Uterus (tissue), 2 donors: ENCODE measurements around the gene RGS14.

Experiments
- CTCF ChIP-seq, 4 experiments: fragments of 200-600 bp in 2 of 4; fragments of 450-650 bp in 2 of 4; sonication (generic) in 2 of 4; IDR thresholded peaks; one replicate each; pipeline ENCODE4 v1.5.1; 2016 to 2019; ENCODE audit warnings: antibody characterized with exemption in 4 of 4, mild to moderate bottlenecking in 2 of 4, moderate library complexity in 1 of 4
- POLR2A ChIP-seq, 2 donors: fragments of 450-650 bp; IDR thresholded peaks; one replicate each; pipeline ENCODE4 v1.6.1; 2016; ENCODE audit warnings: antibody characterized with exemption in 2 of 2, mild to moderate bottlenecking in 1 of 2, moderate library complexity in 1 of 2

- TF ChIP-seq CTCF (IDR thresholded peaks at IDR 0.05) = no peak
- TF ChIP-seq POLR2A (IDR thresholded peaks at IDR 0.05) = no peak
Observed at GRCh38 chr5:177383181-177383580, 25.5 kb downstream of the RGS14 start.
